HL-60 (cell line): Measurements from ENCODE around the gene TH.

Experiments
- GABPA ChIP-seq: IDR thresholded peaks from 2 replicates; pipeline ENCODE4 v1.6.1; 2012; ENCODE audit warnings: low read depth
- POLR2AphosphoS5 ChIP-seq: IDR thresholded peaks from 2 replicates; pipeline ENCODE4 v1.6.1; 2012; ENCODE audit warnings: low read depth
- TF ChIP-seq, protein P1 (sequence below): IDR thresholded peaks from one replicate; pipeline ENCODE4 v1.5.1; 2011; ENCODE audit warnings: low read length, control low read depth, inconsistent platforms; ENCODE audit not compliant: insufficient read depth

DNA sequence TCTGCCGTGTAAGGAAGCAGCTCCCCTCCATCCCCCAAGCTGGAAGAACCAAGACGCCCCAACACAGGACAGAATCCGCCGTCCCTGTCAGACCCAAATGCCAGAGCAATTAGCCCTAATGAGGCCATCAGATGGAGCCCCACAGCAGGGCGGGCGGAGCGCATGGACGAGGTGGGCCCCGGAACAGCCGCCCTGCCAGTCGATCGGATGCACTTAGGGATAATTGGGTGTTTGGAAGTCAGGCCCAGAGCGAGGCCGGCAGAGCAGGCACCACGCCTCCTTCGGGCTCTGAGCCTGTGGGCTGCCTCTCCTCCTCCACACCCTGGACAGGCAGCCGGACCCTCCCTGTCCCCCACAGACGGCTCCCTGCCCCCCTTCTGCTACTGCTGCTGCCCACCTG lies 5.5 kb upstream of the TH start:
- TF ChIP-seq, protein P1, sequence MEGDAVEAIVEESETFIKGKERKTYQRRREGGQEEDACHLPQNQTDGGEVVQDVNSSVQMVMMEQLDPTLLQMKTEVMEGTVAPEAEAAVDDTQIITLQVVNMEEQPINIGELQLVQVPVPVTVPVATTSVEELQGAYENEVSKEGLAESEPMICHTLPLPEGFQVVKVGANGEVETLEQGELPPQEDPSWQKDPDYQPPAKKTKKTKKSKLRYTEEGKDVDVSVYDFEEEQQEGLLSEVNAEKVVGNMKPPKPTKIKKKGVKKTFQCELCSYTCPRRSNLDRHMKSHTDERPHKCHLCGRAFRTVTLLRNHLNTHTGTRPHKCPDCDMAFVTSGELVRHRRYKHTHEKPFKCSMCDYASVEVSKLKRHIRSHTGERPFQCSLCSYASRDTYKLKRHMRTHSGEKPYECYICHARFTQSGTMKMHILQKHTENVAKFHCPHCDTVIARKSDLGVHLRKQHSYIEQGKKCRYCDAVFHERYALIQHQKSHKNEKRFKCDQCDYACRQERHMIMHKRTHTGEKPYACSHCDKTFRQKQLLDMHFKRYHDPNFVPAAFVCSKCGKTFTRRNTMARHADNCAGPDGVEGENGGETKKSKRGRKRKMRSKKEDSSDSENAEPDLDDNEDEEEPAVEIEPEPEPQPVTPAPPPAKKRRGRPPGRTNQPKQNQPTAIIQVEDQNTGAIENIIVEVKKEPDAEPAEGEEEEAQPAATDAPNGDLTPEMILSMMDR: no peak
- no peak for TF ChIP-seq POLR2AphosphoS5
- TF ChIP-seq GABPA: no peak
